ENCODE data around the gene ADK.

DNA sequence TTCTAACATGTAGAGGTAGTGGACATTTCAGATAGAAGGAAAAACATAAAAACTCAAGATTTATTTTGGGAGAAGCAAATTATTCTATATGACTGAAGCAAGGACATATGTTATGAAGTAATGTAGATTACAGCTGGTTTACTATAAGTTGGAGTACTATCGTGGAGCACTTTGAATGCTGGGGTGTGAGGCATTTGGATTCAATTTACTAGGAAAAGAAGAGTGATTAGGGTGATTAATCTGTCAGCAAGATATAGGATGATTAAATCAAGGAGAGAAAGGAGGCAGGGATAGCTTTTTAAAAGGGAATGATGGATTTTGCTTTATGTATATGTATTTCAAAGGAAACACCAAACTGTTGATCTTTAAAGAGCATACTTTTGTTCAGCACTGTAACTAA, 356.9 kb downstream of the ADK start:
- TF ChIP-seq, protein P1, sequence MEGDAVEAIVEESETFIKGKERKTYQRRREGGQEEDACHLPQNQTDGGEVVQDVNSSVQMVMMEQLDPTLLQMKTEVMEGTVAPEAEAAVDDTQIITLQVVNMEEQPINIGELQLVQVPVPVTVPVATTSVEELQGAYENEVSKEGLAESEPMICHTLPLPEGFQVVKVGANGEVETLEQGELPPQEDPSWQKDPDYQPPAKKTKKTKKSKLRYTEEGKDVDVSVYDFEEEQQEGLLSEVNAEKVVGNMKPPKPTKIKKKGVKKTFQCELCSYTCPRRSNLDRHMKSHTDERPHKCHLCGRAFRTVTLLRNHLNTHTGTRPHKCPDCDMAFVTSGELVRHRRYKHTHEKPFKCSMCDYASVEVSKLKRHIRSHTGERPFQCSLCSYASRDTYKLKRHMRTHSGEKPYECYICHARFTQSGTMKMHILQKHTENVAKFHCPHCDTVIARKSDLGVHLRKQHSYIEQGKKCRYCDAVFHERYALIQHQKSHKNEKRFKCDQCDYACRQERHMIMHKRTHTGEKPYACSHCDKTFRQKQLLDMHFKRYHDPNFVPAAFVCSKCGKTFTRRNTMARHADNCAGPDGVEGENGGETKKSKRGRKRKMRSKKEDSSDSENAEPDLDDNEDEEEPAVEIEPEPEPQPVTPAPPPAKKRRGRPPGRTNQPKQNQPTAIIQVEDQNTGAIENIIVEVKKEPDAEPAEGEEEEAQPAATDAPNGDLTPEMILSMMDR (IDR thresholded peaks at IDR 0.05; ENCODE audit: extremely low read depth in 1 of 2, insufficient read depth in 1 of 2, low read depth in 1 of 2, low read length in 2 of 2): no peak
- TF ChIP-seq POLR2AphosphoS5 (IDR thresholded peaks at IDR 0.05; ENCODE audit: insufficient read depth, low read depth, low read length) (no peak), POLR2A (IDR thresholded peaks at IDR 0.05; ENCODE audit: low read depth, low read length) (no peak), EZH2 (IDR thresholded peaks at IDR 0.05; ENCODE audit: borderline replicate concordance, low read depth, low read length, severe bottlenecking) (no peak), GATA2 (IDR thresholded peaks at IDR 0.05; ENCODE audit: insufficient read depth, insufficient read length, low read depth, low read length) (no peak), JUN (IDR thresholded peaks at IDR 0.05; ENCODE audit: borderline replicate concordance, insufficient read depth, insufficient read length, low read depth) (no peak), MYC (IDR thresholded peaks at IDR 0.05; ENCODE audit: low read depth, low read length) (no peak), FOS (IDR thresholded peaks at IDR 0.05; ENCODE audit: borderline replicate concordance, insufficient read depth, low read length) (no peak)
- TF ChIP-seq, protein P2, sequence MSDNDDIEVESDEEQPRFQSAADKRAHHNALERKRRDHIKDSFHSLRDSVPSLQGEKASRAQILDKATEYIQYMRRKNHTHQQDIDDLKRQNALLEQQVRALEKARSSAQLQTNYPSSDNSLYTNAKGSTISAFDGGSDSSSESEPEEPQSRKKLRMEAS (IDR thresholded peaks at IDR 0.05; ENCODE audit: insufficient read depth, insufficient read length): no peak

Measured in endothelial cell of umbilical vein (primary cell).